Spleen (tissue), 7 donors: Measurements from ENCODE around the gene EPB41L4A.

Source experiments
- POLR2A ChIP-seq, 3 donors: fragments of 450-650 bp; IDR thresholded peaks; one replicate each; pipeline ENCODE4 v1.5.1; 2017; ENCODE audit warnings: antibody characterized with exemption in 3 of 3, mild to moderate bottlenecking in 1 of 3
- POLR2AphosphoS5 ChIP-seq, 3 donors: sonication (generic); formaldehyde crosslinking; IDR thresholded peaks; one replicate each; pipeline ENCODE4 v1.5.1; 2017; ENCODE audit warnings: antibody characterized with exemption in 3 of 3
- TF ChIP-seq, protein P1 (sequence below), 11 experiments: fragments of 200-600 bp in 7 of 11; fragments of 450-650 bp in 4 of 11; sonication (generic) in 4 of 11; IDR thresholded peaks in 8 of 11; conservative IDR thresholded peaks in 3 of 11; 1 replicate in 7 of 11; 2 replicates in 4 of 11; pipeline versions ENCODE4 v1.4.0 to v1.8.0; 2016 to 2021; ENCODE audit warnings: antibody characterized with exemption in 11 of 11, inconsistent platforms in 4 of 11, mild to moderate bottlenecking in 1 of 11
- donor health status: DM: no; HTN: no; CAD: no; lungs with moderate emphysema.
- donor health status: DM: no; HTN: no; CAD: no.
- donor health status: DM: no; HTN: no; CAD: no.

DNA sequence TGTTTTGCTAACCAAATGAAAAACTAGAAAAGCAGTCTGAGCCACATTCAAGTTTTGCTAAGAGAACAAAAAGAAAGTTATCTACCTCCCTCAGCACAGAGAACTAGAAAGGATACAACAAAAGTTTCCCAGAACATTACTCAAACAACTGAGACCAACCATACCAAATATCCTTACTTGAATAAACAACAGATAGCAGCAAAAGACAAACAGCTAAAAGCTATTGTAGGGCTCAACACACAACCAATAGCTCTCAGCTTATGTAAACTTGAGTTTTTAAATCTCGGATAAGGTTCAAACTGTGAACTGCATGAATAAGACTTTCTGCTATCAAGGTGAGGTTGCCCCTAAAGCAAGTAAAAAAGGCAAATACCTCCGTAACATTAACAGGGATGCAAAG is 3.5 kb downstream of the EPB41L4A start:
- TF ChIP-seq POLR2AphosphoS5 (IDR thresholded peaks at IDR 0.05) (no peak), POLR2A (IDR thresholded peaks at IDR 0.05) (no peak)
- TF ChIP-seq, protein P1, sequence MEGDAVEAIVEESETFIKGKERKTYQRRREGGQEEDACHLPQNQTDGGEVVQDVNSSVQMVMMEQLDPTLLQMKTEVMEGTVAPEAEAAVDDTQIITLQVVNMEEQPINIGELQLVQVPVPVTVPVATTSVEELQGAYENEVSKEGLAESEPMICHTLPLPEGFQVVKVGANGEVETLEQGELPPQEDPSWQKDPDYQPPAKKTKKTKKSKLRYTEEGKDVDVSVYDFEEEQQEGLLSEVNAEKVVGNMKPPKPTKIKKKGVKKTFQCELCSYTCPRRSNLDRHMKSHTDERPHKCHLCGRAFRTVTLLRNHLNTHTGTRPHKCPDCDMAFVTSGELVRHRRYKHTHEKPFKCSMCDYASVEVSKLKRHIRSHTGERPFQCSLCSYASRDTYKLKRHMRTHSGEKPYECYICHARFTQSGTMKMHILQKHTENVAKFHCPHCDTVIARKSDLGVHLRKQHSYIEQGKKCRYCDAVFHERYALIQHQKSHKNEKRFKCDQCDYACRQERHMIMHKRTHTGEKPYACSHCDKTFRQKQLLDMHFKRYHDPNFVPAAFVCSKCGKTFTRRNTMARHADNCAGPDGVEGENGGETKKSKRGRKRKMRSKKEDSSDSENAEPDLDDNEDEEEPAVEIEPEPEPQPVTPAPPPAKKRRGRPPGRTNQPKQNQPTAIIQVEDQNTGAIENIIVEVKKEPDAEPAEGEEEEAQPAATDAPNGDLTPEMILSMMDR (IDR thresholded peaks at IDR 0.05 in 8 of 11, conservative IDR thresholded peaks at IDR 0.05 in 3 of 11), result no peak
